HG03097 (cell line): Measurements from ENCODE around the gene PAOX.

Source experiments
- ATAC-seq: cut with Tn5 transposase; IDR thresholded peaks from one replicate; pipeline ENCODE4 v1.9.1; 2021; ENCODE audit not compliant: unreplicated experiment, low FRiP score

Gene PAOX

DNA sequence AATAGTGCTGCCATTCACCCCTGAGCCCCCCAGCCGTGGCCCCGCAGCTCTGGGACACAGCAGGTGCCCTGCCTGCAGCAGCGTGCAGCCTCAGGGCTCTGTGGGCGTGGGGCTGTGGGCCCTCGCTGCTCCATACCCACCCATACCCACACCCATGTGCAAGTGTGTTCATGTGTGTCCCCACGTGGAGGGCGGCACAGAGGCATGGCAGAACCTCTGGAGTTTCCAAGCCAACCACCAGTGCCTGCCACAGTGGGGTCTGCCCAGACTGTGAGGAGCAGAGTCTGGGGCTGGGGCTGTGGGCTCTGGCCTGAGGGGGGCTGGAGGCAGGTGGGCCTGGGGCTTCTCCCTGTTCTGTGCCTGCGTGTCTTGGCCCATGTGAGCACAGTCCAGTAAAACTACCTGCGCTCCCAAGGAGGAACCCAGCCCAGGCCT, 29.5 kb upstream of the PAOX start:
- no peak for ATAC-seq

DNA sequence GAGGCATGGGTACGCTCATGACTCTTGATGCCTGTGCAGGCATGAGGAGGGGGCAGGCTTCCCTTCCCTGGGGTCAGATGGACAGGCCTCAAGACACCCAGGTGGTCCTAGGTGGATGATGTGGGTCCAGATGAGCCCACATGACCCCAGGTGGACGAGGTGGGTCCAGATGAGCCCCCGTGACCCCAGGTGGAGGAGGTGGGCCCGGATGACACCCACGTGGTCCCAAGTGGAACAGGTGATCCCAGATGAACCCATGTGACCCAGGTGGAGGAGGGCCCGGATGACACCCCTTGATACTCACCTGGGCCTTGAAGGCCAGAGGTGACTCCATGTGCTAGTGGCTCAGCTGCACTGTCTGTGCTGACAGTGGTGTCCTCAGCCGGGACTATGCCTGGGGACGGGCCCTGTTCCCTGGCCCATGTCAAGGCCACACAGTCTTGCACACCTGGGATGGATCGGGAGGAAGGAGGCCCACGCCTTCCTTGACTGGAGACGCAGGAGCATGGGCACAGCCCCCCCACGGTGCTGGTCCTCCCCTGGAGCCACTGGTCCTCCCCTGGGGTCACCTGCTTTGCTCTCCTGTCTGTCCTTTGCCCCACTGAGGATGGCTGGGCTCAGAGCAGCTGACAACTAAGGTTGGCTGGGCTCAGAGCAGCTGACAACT, 28.6 kb upstream of the PAOX start:
- ATAC-seq = no peak

DNA sequence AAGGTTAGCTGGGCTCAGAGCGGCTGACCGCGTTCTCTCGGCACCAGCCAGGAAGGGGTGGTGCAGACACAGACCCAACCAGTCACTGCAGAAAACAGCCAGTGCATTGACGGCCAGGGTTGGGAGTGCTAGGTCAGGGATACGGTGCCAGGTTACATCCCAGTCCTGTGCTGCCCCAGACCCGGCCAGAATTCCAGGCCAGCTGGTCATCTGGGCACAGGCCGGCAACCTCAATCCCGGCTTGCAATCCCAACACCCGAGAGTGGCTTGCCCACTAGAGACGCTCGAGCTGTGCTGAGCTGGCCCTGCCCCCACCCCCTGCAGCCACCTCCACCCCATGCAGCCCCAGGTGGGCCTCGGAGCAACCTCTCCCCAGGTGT, 28.1 kb upstream of the PAOX start:
- ATAC-seq = no peak

DNA sequence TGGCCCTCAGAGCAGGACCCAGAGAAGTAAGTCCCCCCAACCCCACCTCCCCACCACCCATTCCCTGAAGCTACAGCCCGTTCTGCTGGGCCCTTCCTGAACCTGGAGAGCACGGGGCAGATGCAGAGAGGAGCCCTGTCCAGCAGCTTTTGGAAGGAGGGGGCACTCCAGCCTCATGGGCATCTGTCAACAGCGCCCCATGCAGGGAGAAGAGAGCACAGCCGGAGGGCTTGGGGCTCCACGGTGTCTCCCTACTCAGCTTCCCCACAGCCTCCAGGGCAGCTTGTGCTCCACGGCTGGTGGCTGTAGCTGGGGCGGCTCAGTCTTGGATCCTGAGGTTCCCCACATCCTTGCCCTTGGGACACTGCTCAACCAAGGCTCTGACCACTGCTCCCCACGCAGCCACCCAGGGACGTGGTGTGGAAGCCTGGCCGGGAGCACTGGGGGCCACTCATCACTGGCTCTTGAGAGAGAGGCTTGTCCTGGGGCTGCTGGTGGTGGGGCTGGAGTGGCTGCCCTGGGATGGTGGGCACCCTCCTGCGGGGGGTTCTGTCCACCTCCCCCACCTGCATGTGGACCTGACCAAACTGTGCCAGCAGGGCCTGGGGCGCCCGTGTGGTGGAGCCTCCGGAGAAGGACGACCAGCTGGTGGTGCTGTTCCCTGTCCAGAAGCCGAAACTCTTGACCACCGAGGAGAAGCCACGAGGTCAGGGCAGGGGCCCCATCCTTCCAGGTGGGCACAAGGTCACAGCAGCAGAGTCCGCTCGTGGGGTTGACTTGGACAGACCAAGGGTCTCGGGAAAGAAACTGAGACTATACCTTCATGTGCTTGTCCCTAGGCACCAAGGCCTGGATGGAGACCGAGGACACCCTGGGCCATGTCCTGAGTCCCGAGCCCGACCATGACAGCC, 27.4 kb upstream of the PAOX start:
- no peak for ATAC-seq

DNA sequence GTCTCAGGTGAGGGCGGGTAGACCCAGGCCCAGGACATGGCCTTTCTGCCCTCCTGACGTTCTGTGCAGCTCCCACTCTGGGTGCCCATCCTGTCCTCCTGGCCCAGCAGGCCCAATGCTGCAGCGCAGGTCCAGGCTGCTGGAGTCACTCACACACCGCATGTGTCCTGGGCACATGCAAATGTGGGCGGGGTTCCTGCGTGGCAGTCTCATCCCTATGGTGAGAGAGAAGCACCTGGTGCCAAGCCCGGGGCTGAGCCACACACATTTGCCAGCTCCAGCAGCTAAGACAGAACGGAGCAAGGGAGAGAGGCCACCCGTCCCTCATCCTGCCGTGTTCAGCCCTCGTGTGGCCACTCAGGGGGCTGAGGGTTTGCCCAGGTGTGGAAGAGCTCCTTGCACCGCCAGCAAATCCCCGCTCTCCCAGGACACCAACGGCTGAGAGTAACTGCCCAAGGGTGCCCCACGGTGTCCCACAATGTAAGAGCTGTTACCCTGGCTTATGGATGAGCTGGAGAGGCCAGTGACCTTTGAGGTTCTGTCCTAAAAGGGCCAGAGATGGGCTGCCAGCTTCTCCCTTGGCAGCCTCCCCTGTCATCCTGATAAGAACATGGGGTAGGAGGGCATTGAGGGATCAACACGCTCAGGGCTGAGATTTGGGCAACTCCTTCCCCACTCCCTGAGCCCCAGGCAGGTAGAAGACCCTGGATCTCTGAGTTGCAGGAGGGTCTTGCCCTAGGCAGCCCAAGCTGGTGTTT, 25.7 kb upstream of the PAOX start:
- no peak for ATAC-seq

DNA sequence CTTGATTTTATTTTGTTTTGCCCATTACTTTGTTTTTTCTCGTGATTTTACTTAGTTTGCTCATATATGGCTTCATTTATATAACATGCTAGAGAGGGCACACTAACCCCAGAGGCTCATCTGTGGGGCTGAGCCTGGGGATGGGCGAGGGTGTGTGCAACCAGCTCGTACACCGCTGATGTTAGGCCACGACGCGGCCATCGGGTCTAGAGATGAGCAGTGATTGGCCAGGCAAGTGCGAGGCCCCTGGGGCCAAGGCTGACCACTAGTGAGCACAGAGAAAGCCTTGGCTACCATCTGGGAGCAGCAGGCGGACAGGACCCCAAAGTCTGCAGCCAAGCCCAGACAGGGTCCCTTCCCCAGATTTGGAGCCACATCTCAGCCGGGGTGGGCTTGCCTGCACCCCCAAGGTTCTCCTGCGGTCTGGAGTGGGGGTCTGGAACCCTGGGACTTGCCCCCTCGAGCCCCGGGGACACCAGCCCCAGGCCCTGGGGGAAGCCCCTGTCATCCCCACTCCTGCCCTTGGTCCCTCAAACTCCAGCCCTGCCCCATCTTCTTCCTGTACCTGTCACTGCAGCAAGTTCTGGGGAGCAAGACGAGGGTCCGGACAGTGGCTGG, 25.0 kb upstream of the PAOX start:
- ATAC-seq = no peak

DNA sequence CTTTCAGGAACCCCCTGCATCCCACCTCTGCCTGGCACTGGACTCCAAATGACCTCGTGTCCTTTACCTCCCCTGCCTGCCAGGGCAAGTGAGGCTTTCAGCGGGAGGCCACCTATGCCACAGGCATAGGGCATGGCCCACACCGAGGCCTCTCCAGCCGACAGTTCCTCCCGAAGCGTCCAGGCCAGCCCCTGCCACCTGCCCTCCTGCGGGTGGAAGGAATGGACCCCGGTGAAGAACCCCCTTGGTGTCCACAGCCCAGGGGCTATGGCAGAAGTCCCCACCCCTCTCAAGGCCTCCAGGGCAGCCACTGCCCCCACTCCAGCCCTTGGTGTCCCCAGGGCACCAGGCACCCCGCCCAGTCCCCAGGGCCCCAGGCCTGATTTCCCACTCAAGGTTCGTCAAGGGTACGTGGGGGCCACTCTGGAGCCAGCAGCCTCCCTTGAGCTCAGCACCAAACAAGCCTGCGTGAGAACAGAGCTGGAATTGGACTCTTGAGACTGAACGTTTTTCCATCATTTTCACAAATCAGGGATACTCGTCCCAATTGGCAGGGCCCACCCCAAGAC, 24.3 kb upstream of the PAOX start:
- no peak for ATAC-seq

DNA sequence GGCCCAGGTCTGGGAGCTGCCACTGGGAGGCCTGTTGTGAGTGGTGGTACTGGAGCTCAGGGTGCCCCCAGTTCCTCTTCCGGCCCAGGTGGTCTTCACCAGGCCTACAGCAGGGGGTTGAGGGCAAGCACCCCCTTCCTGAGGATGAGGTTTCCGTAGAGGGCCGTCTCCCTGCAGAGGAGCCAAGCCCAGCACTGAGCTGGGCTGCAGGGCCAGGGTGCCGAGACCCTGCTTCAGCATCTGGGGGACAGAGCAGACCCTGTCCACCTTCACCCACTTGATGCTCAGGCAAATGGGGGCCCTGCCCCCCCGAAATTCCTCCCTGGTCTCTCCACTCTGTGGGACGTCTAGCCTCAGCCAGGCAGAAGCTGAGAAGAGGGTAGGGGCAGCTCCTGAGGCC, 23.8 kb upstream of the PAOX start:
- no peak for ATAC-seq

DNA sequence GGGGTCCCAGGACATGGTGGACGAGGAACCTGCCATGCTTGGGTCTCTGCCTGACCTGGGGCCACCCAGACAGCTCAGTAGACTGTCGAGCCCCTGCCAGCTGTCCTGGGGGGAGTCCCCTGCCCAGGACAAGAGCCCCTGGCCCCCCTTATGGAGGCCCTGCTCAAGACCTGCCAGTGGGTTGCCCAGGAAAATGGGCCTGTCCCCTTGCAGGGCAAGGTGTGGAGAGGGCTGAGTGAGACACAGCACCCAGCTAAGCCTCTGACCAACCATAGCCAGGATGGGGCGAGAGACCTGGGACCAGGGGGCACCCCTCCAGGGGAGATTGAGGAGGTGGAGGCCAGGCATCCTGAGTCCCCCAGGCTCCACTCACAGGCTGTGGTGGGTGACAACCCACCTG, 23.1 kb upstream of the PAOX start:
- ATAC-seq = no peak

DNA sequence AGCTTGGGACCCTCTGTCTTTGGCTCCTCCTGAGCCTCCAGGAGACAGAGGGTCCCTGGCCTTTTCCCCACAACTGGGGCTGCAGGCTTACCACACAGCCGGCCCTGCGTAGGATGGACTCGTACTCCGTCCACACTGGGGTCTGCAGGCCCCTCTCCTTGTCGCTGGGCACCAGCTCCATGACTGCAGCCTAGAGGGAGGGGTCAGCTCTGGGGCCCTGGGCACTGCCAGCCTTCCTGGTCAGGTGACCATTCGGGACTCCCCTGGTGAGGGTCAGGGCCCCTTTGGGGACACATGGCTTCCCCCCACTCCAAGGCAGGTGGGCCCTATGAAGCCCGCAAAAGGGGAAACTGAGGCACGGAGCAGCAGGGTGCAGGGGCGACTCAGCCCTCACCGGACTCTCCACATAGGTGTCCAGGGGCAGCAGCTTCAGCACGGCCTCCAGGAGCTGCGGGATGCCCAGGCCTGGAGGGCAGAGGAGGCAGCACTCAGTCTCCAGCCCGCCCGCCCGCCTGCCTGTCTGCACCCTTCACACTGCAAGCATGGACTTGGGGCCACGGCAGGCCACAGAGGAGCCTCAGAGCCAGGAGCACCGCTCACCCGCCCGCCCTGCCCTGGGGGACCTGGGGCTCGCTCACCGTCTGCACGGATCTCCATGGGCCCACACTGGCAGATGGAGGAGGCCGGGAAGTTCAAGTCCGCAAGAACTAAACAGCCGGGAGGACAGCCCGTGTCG, 22.3 kb upstream of the PAOX start:
- no peak for ATAC-seq

DNA sequence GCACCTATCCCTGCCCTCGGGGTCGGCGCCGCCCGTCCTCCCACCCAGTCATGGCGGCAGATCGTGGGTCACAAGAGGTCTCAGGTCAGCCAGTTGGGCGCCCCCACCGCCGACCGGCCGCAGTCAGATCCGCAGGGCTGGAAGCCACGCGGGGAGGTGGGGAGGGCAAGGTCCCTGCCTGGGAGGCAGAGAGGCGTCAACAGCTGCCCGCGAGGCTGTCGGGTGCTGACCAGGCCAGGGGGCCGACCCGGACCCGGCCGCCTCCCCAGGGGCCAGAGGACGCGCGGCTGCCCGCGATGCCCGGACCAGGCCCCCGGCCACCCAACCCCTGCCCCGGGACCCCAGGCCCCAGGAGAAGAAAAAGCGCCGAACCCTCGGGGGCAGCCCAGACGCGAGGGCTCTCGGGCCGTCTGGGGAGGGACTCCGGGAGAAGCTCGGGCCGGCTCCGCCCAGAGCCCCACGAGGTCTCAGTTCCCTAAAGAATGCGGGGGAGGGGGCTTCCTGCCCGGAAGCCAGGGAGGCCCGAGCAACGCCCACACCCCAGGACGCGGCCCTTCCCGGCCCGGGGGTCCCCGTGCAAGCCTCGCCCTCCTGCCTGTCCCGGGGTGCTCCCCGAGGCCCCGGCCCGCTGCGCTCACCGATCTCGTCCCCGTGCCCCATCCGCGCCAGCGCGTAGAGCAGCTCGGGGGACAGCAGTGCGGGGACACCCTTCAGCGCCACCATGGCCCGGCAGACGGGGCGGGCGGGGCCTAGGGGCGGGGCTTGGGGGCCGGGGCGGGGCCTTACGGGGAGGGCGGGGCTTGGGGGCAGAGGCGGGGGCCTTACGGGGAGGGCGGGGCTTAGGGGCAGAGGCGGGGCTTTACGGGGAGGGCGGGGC, 21.5 kb upstream of the PAOX start, which contains the start of gene FUOM:
Gene FUOM, minus strand, starts transcription at position 735 of the 877 bp plus-strand sequence. Its CDS starts 12 bp downstream, at position 723.
- ATAC-seq = peak; percentile 43

DNA sequence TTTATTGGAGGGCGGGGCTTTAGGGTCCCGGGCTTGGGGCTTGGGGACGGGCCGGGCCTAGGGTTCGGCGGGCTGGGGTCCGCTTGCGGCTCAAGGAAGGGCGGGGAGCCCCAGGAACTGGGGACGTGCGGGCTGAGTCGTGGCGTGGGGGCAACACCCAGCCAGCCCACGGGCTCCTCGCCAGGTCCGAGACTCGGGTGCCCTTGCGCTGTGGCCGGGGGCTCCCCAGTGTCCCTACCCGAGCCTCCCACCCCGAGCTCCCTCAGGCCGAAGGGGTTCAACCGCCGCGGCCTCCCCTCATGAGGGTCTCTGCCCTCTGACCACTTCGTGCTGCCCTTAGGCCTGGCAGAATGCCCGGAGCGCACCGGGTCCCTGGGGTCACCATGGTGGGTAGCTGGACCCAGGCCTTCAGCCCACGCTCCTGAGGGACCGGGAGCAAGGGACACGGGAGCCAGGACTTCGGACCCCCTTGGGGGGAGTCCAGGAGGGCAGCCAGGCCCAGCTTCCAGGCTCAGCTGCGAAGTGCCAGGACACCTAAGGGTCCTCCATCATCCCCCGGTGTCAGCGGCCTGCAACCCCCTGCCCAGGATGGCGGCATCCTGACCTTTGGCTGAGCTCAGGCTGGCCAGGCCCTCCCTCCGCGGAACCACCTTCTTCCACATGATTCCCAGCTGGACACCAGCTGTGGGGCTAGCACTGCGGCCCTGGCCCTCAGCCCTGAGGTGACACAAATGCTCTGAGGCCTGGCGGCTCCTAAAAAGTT, 20.7 kb upstream of the PAOX start:
- no peak for ATAC-seq

DNA sequence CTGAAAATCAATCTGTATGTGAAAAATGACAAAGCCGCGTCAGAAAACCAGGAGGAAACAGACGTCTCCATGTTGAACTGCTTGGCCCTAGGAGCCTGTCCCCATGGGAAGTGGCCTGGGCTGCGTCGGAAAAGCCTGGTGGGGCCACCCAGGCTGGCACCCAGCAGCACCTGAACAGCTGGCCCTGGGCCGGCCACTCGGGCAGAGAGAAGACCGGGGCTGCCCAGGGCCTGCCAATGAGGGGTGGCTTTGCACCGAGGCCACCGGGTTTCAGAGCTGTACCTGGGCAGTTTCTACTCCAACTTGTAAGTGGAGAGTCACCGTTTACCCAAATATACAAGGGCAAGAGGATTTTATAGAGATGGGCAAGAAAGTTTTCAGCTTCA, 20.1 kb upstream of the PAOX start:
- no peak for ATAC-seq

DNA sequence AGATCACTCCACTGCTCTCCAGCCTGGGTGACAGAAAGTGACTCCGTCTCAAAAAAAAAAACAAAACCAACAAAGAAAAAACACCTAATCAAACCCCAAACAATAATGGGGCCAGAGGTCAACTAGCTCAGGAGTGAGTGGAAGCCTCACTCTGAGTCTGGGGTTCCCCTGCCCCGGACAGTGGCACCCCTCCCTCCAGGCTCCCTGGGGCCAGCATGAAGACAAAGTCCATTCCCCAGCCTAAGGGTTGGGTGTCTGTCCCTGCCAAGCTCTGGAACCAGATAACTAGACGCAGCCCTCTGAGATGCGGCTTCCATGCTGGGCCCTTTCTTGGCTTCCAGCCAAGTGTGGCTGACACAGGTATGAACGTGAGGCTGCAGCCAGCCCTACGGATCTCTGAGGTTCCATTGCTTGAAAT, 19.5 kb upstream of the PAOX start:
- ATAC-seq = no peak

DNA sequence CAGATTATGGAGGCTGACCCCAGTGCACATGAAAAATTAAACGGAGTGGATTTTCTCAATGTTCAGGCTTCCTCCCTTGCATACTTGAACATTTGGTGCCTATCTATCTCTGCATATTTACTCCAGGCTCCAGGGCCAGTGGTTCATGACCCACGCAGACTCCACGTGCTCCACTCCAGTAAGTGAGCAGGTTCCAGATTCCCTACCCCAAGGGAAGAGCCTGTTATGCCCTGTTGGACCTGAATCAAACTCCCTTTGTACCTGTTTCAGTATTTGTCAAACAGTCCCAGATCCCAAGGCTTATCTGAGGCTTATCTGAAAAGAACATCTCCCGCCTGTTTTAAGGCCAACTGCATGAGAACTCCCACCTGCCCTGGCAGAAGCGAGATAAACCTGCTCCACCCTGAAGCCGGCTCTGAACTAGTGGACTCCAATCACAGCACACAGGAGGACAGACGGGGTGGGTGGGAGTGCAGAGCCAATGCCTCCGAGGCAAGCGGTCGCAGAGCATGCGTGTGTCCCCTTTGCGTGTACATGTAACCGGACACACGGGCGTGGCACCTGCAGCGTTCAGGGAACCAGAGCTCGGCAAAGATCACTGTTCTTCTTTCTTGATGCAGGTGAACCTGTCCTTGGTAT, 19.0 kb upstream of the PAOX start:
- no peak for ATAC-seq

DNA sequence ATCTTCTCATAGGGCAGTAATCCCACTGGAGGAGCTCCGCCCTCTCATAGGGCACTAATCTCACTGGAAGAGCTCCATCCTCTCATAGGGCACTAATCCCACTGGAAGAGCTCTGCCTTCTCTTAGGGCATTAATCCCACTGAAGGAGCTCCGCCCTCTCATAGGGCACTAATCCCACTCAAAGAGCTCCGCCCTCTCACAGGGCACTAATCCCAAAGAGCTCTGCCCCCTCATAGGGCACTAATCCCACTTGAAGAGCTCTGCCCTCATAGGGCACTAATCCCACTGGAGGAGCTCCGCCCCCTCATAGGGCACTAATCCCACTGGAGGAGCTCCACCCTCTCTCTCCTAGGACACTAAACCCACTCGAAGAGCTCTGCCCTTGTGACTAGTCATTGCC, 17.8 kb upstream of the PAOX start:
- ATAC-seq = no peak

DNA sequence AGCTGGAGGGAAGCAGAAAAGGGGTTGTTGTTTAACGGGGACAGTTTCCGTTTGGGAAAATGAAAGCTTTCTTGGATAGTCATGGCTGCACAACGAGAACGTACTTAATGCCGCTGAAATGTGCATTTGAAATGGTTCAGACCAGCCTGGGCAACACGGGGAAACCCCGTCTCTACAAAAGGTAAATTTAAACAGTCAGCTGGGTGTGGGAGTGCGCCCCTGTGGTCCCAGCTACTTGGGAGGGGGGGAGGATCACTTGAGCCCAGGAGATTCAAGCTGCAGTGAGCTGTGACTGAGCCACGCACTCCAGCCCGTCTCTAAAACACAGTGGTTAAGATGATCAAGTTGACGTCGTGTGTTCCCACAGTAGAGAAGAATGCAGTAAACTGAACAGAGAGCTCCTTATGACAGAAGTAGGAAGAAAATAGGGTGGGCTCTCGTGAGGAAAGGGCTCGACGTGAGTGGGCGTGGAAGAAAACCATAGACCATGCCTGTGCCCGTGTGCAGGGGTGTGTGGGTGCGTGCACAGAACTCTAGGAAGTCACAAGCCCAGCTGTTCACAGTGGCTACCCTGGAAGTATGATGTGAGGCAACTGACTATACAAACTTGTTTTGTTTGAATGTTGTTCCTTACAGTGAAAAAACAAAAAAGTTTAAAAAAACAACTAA, 17.2 kb upstream of the PAOX start:
- ATAC-seq = no peak
